Activated gamma-delta T cell (primary cell): ENCODE measurements around the gene SOX8.
"Not testable (repeated sequence)": the region's sequence is repeated elsewhere in the genome, so short reads cannot be mapped to it uniquely, and the experiment has no call there.

Source experiments
- DNase-seq: peaks from one replicate; lab custom pipeline; 2025; lab: John Stamatoyannopoulos, UW
- total RNA-seq, 2 donors: gene quantifications; one replicate each; lab custom pipeline; 2026; lab: John Stamatoyannopoulos, UW

SOX8 gene
- total RNA-seq = 3.1 to 4.2 reads per million in 2 donors

DNA sequence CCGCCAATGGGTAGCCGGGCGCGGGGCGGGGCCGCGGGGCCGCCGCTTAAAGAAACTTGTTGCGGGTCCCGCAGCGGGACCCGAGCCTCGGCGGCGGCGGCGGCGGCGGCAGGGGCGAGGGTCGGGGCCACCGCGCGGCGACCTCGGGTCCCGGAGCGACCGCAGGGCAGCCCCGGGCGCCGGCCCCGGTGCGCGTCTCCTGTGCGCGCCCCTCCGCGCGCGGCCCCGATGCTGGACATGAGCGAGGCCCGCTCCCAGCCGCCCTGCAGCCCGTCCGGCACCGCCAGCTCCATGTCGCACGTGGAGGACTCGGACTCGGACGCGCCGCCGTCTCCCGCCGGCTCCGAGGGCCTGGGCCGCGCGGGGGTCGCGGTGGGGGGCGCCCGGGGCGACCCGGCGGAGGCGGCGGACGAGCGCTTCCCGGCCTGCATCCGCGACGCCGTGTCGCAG lies at the start of gene SOX8:
TSS of gene SOX8 (plus strand) at position 76 of the 450 bp plus-strand sequence. CDS start at position 229, 153 bp downstream.
- DNase-seq = no peak

DNA sequence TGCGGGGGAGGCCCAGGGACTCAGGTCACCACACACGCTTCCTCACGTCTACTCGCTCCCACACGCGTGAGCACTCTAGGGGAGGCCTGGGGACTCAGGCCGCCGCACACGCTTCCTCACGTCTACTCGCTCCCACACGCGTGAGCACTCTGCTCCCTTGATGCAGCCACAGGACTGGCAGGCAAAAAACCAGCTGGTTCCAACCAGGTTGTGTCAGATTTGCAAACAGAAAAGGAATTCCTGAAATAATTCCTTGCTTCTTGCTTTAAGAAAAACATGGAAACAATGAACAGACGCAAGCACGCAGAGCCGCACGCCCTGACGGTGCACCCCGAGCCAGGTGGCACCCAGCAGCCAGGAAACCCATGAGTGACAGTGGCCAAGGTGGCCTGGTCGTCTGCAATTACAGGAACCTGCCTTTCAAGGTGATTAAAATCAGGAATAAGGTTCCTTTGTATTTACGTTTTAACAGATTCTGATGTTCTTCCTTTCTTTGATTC lies 48.7 kb upstream of the SOX8 start:
- DNase-seq = no peak

DNA sequence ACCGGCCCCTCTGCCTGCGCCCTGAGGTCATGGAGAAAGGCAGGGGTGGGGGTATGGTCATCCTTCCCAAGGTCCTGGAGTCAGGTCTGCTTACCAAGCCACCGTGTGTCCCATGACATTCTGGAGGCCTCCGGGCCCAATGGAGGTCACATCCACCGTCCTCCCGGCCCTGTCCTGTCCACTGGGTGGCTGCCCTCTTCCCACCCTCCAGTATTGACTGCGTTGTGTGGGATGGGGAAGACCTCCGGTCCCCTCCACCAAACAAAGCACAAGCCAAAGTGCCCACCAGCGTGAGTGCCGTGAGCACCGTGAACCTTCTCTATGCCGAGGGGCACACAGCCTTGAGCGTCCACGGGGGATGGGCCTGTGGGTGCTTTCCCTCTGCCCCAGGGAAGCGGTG lies 48.0 kb upstream of the SOX8 start:
- DNase-seq = no peak

DNA sequence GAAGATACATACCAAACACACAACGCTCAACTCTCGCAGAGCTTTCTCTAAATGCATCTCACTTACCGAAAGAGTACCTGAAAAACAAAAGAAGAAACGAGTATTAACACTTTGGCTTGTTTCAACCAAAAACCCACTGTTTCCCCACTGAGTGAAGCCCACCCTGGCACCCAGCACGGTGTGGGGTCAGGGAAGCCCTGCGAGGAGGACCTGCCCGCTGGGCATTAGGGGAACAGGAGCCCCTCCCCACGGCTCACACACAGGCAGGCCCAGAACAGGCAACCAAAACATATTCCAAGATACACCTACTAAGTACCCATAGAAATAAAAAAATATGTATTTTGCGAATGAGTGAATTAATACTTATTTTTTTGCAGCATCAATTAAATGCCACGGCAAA lies 47.4 kb upstream of the SOX8 start:
- no peak for DNase-seq

DNA sequence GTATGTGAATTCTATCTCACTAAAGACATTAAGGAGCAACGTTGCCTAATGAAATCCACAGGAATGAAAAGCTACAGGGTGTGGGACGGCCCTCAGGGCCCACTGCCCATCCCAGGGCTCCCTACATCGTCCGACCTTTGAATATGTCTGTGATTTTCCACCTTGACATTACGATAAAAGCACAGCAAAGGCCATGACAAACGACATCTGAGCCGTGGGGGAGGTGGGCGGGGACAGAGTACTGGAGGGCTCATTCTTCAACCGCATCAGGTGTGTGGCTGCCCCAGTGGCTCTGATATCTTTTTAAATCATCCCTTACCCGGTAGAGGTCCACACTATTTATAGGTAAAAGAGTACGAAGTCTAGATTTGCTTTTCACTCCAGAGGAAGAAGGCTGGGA lies 45.9 kb upstream of the SOX8 start:
- DNase-seq = no peak

DNA sequence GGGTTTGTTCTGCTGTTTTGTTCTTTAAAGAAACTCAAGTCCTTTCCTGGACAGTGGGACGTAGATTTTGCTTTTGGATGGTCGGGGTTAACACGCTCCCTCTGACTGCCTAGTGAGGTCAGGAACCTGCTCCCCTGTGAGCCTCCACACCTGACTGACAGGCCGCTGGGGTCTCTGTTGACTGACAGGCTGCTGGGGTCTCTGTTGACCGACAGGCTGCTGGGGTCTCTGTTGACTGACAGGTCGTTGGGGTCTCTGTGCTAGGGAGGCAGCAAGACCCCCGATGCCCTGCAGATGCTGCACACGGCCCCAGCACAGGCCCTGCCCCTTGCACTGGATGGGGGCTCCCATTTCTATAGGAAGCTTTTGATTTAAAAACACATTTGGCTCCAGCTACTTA lies 44.3 kb upstream of the SOX8 start:
- DNase-seq = no peak

DNA sequence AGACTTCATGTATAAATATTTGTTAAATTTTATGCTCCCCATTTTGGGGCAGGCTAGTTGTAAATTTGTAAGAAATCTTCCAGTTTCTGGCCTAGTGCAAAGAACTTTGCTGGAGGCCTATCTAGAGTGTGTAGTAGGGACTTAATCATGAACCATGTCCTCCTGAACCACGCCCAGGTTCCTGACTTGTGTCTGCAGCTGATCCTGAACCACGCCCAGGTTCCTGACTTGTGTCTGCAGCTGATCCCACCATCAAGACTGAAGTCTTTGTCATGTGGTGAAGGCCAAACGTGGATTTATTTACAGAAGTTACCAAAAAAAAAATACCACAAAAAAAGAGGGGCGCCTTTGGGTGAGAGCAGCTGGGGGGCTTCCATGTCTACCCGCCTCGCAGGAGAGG lies 43.8 kb upstream of the SOX8 start:
- DNase-seq = no peak

DNA sequence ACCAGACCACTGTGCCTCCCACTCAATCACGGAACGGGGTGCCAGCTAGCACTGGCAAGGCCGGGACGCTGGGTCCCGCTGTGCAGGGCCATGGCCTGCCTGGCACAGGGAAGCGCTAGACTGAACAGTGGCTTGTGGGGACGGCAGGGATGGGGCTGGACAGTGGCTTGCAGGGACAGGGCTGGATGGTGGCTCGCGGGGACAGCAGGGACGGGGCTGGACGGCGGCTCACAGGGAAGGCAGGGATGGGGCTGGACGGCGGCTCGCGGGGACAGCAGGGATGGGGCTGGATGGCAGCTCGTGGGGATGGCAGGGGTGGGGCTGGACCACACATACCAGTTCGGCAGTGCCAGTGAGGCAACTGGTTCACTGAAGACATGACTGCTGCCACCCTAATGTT lies 43.4 kb upstream of the SOX8 start:
- no peak for DNase-seq

DNA sequence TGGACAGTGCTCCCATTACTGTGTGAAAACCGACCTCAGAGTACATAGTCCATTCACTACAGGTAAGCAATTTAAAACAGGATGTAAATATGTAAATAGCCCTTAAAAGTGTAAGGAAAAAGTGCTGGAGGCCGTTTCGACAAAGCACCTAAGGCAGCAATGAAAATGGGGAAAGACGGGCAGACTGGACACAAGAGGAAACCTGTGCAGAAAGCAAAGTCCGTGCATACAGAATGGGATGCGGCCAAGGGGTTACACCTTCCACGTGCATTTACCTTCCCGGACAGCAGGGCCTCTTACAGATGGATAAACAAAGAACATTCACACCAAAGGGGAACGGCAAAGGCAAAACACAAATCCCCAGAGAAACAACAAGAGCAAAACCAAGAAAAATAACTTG lies 42.8 kb upstream of the SOX8 start:
- no peak for DNase-seq

DNA sequence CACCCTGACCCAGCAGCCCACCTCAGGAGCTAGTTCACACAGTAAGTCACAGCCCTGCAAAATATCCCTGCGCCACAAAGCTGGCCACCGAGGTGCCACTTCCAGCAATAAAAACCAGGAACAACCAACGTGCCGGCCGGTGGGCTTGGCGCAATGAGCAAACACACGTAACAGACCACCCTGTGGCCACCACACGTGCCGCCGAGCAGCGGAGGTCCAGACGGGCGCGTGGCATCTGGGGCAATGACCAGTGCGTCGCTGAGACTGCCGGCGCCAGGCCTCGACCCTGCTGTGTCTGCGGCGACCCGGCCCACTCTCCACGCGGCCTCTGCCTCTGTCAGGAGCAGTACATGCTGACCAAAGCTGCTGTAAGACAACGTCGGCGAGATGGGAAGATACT lies 42.3 kb upstream of the SOX8 start:
- DNase-seq = no peak

DNA sequence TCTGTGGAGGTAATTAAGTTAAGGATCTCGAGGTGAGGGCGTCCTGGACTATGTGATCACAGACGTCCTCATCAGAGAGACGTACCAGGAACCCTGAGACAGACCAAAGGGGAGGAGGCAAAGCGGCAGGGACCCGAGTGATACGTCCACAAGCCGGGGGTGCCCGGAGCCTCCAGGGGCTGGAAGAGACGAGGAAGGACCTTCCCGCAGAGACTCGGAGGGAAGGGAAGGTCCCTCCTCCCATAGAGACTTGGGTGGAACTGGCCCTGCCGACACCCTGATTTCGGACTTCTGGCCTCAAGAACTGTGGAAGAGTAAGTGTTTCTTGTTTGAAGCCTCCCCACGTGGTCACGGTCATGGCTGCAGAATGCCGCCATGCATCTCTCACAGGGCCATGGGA lies 41.6 kb upstream of the SOX8 start:
- no peak for DNase-seq

DNA sequence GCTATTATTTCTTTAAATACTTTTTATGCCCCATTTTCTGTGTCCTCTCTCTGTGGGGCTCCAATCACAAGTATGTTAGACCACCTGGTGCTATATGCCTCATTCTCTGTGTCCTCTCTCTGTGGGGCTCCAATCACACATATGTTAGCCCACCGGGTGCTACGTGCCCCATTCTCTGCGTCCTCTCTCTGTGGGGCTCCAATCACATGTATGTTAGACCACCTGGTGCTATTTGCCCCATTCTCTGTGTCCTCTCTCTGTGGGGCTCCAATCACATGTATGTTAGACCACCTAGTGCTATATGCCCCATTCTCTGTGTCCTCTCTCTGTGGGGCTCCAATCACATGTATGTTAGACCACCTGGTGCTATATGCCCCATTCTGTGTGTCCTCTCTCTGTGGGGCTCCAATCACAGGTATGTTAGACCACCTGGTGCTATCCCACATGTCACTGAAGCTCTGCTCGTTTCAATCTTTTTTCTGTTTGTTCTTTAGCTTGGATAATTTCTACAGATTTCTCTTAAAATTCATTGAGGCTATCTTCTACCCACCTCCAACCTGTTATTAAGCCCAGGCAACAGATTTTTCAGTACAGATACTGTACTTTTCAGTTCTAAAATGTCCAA lies 39.0 kb upstream of the SOX8 start:
- DNase-seq = no peak

DNA sequence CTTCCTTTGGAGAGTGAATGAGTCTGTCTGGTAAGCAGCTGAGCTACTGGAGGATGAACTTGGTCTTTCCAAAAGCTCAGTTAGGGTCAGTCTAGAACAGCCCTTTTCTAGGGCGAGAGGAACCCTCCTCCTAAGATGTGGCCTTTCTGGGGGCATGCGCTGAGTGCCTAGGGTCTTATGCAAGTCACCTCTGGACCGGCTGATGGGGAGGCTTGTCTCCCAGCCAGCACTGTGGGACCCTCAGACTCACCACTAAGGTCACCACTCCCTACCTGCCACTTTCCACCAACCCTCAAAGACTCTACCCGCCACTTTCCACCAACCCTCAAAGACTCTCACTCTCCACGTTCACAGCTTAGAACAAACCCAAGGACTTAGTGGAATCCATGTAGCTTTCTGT lies 37.6 kb upstream of the SOX8 start:
- no peak for DNase-seq

DNA sequence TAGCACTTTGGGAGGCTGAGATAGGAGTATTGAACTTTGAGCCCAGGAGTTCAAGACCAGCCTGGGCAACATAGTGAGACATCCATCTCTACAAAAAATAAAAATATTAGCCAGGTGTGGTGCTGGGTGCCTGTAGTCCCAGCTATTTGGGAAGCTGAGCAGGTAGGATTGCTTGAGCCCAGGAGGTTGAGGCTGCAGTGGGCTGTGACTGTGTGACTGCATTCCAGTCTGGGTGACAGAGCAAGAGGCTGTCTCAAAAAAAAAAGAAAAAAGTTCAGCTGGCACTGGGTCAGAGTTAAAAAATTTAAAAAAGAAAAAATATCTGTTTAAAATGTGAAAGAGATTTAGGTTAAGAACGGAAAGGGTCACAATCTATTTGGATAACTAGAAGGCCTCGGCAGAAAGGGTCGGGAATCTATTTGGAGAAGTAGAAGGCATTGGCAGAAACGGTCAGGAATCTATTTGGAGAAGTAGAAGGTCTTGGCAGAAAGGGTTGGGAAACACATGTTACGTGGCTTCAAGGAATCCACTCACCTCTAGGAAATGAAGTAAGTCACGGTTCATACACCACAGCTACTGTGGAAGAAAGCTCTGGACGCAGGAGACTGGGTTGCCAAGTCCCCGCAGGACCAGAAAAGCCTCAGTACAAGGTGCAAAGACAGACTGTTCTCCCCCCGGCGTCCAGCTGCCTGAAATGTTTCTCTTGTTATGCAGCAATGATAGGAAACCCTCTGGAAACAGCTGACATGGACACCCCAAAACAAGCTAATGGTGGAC lies 36.1 kb upstream of the SOX8 start:
- no peak for DNase-seq

DNA sequence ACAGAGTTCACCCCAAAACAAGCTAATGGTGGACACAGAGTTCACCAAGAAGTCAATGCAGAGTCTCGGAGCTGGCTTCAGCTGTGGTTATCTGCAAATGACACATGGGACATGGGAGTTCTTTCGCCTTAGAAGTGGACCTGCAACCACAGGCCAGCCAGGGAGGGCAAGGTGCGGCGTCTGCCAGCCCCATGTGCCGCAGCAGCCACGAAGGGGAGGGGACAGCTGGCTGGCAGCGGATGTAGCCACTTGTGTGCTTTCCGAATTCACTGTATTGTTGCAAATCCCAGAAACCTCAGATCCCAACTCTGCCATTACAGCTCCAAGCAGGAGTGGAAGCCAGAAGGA lies 35.5 kb upstream of the SOX8 start:
- DNase-seq = no peak

DNA sequence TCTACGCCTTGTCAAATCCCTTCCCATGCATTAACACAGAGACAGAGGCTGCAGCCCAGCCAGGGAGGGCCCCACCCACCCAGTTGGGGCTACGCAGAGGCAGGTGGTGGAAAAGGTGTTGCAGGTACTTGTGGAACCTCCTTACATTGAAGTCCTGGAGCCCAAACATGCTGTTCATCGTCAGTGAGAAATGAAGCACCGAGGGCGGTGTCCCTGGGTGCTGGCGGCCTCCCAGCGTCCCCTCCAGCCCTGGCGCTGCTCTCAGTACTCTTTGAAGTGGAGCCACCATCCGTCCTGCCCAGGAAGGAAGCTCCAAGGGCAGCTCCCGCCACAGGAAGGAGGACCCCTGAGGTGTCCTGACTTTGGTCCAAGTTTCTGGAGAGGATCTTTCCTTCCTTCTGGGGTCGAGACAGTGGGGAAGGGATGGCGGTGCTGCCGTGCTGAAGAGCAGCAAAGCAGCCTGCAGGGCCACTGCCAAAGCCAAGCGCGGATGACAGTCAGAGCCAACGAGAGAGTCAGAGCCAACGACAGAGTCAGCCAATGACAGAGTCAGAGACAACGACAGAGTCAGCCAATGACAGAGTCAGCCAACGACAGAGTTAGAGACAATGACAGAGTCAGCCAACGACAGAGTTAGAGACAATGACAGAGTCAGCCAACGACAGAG lies 34.2 kb upstream of the SOX8 start:
- no peak for DNase-seq

DNA sequence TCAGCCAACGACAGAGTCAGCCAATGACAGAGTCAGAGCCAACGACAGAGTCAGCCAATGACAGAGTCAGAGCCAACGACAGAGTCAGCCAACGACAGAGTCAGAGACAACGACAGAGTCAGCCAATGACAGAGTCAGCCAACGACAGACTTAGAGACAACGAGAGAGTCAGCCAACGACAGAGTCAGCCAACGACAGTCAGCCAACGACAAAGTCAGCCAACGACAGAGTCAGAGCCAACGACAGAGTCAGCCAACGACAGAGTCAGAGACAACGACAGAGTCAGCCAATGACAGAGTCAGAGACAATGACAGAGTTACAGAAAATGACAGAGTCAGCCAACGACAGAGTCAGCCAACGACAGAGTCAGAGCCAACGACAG lies 33.7 kb upstream of the SOX8 start:
- not testable (repeated sequence) for DNase-seq

DNA sequence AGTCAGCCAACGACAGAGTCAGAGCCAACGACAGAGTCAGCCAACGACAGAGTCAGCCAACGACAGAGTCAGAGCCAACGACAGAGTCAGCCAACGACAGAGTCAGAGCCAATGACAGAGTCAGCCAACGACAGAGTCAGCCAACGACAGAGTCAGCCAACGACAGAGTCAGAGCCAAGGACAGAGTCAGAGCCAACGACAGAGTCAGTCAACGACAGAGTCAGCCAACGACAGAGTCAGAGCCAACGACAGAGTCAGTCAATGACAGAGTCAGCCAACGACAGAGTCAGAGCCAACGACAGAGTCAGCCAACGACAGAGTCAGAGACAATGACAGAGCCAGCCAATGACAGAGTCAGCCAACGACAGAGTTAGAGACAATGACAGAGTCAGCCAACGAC lies 32.8 kb upstream of the SOX8 start:
- not testable (repeated sequence) for DNase-seq

DNA sequence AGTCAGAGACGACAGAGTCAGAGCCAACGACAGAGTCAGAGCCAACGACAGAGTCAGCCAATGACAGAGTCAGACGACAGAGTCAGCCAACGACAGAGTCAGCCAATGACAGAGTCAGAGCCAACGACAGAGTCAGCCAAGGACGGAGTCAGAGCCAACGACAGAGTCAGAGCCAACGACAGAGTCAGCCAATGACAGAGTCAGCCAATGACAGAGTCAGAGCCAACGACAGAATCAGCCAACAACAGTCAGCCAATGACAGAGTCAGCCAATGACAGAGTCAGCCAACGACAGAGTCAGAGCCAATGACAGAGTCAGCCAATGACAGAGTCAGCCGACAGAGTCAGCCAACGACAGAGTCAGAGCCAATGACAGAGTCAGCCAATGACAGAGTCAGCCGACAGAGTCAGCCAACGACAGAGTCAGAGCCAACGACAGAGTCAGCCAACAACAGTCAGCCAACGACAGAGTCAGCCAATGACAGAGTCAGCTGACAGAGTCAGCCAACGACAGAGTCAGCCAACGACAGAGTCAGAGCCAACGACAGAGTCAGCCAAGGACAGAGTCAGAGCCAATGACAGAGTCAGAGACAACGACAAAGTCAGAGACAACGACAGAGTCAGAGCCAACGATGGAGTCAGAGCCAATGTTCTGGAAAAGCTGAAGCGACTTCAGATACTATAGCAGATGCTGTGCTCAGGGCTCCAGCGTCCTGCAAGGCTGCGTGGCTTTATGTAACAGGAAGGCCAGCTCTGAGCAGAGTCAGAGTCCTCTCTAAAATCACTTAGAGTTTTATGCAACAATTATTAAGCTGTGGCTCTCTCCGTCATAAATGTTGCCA lies 30.6 kb upstream of the SOX8 start:
- not testable (repeated sequence) for DNase-seq

DNA sequence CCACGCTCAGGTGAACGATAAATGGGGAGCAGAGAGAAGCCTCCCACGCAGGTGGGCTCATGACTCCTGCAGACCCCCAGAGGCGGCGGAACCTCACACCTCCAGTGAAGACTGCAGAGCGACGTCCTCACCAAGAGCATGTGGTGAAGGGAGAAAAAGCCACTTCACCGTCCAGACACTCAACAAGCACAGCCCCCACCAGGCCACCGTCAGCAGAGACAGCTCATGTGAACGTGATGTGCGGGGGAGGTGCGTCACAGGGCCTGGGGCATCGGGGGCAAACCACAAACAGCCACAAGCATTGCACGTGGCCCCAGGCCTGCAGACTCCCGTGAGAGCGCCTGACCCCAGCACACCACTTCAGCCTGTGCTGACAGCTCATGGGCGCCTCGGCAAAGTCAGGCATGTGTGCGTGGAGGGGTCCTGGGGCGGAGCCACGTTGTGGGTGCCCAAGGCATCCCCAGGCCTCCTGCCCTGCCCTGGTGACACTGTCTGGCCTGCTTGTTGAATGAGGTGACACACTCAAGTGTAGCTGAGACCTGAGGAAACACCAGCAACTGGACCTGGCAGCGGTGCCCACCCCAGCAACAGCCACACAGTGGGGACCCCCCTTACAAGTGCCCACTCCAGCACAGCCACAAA lies 29.8 kb upstream of the SOX8 start:
- DNase-seq = no peak

DNA sequence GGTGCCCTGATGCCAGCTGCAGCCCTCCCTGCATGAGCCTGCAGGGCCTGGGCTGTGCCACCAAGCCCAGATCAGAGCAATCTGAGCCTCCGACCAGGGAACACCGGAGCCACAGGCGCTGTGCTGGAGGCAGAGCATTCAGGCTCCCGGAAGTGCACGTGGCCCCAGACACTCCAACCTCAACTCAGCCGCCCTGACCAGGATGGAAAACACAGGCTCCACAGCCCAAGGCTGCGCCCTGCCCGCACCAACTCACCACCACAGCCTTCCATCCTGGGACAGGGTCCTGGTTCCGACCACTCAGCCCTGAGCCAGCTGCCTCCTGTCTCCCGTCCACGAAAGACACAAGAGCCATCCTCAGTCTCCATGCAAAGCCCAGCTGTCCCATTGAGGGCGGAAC lies 29.2 kb upstream of the SOX8 start:
- DNase-seq = no peak

DNA sequence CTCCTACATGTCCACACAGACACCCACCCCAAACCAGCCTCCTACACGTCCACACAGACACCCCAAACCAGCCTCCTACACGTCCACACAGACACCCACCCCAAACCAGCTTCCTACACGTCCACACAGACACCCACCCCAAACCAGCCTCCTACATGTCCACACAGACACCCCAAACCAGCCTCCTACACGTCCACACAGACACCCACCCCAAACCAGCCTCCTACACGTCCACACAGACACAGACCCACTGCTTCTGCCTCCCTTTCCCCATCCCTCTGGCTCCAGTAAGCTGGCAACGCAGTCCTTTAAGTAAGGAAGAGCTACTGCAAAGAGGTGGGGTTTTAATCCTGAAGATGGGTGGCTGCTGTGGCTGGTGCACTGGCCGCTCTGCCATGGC lies 27.8 kb upstream of the SOX8 start:
- DNase-seq = not testable (repeated sequence)
